ENCODE data around the gene FUS. TPM values are rescaled to one million over a fixed set of nuclear protein-coding genes. Genes with fewer than 3 reads are reported as not detected.
"Not testable (repeated sequence)": the region's sequence is repeated elsewhere in the genome, so short reads cannot be mapped to it uniquely, and the experiment has no call there.

FUS gene
- total RNA-seq, 4 donors from 2014 or later: 30.2 to 97.8 (median 55.1) TPM

GRCh38 chr16:31157136-31157535 lies 22.8 kb upstream of the FUS start:
- DNase-seq: no peak
- H3K27me3 ChIP-seq: peaks cover 0 to 17% (median 0%) of the 10 kb centered on the region in 4 donors
- H3K4me3 ChIP-seq: no peak overlapping the region
- no peak for TF ChIP-seq CTCF (IDR thresholded peaks at IDR 0.05)
- no peak for TF ChIP-seq POLR2A (IDR thresholded peaks at IDR 0.05)
- WGBS, 2 donors: 37 to 54% methylated on average over 8 of the region's 8 CpGs
- no peaks in the 10 kb centered on the region for H3K4me1 ChIP-seq
- H3K36me3 ChIP-seq: no peaks in the 10 kb centered on the region
- H3K27ac ChIP-seq: no peak overlapping the region
- no peaks in the 10 kb centered on the region for H3K9me3 ChIP-seq
- intact Hi-C loops (cut with DNase I): no loop called here

GRCh38 chr16:31167315-31167714 lies 12.6 kb upstream of the FUS start:
- WGBS, 2 donors: 79 to 82% methylated on average over 8 of the region's 8 CpGs
- no peak for TF ChIP-seq POLR2A (IDR thresholded peaks at IDR 0.05)
- no peak for TF ChIP-seq CTCF (IDR thresholded peaks at IDR 0.05)
- no peaks in the 10 kb centered on the region for H3K9me3 ChIP-seq
- no peak overlapping the region for H3K27ac ChIP-seq
- no peaks in the 10 kb centered on the region for H3K36me3 ChIP-seq
- H3K27me3 ChIP-seq: no peaks in the 10 kb centered on the region
- intact Hi-C loops (cut with DNase I): no loop called here
- no peak overlapping the region for H3K4me3 ChIP-seq
- no peaks in the 10 kb centered on the region for H3K4me1 ChIP-seq
- no peak for DNase-seq

DNA sequence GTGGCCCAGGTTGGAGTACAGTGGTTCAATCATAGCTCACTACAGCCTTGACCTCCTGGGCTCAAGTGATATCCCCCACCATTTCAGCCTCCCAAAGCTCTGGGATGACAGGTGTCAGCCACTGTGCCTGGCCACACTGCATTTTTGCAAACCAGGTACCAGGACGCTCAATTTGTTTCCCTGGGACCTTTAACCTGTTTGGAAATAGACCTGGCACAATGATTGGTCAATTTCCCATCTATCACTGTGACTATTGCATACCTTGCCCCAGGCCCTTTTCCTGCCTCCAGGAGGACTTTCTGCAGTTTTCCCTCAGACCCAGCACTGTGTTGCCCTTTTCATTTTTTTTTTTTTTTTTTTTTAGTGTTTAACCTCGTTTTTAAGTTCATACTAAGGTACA lies 11.1 kb upstream of the FUS start:
- intact Hi-C loops (cut with DNase I): no loop called here
- DNase-seq: no peak
- no peak overlapping the region for H3K27ac ChIP-seq
- WGBS, 2 donors: 45 to 53% methylated on average over 2 of the region's 2 CpGs
- H3K27me3 ChIP-seq: no peaks in the 10 kb centered on the region
- TF ChIP-seq POLR2A (IDR thresholded peaks at IDR 0.05): no peak
- TF ChIP-seq CTCF (IDR thresholded peaks at IDR 0.05): no peak
- H3K4me1 ChIP-seq: no peaks in the 10 kb centered on the region
- no peak overlapping the region for H3K4me3 ChIP-seq
- no peaks in the 10 kb centered on the region for H3K36me3 ChIP-seq
- H3K9me3 ChIP-seq: no peaks in the 10 kb centered on the region

DNA sequence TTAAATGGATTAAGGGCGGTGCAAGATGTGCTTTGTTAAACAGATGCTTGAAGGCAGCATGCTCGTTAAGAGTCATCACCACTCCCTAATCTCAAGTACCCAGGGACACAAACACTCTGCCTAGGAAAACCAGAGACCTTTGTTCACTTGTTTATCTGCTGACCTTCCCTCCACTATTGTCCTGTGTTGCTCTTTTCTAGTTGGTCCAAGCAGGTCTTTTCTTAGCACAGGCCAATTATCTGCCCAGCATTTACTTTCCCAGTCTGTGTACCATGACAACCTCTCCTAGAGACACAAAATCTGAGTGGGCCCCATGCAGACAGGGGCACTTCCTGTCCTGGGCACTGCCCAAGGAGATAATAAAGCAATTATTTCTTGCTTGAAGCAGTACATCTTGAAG lies 9.9 kb upstream of the FUS start:
- H3K9me3 ChIP-seq; H3K27me3 ChIP-seq; H3K4me3 ChIP-seq; H3K36me3 ChIP-seq; intact Hi-C loops (cut with DNase I); H3K27ac ChIP-seq; H3K4me1 ChIP-seq; DNase-seq: not testable (repeated sequence)
- no CpG with 5 or more reads among the region's 2 CpGs for WGBS, 2 donors

DNA sequence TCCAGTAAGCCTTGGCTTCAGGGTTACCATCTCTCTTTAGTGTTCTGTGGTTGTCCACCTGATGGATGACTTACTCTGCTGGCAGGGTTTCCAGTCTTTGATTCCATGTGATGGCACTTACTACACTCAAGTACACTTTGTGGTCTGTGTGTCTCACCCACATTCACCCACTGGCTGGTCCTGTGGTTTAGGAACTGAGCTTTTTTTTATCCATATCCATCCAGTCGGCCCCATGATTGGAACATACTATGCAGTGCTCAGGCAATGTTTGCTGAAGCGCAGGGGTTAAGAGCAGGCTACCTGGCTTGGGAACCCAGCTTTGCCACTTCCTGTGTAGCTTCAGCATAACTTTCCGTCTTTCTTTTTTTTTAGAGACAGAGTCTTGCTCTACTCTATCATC lies 2.8 kb upstream of the FUS start:
- 47 to 57% methylated on average over 3 of the region's 3 CpGs for WGBS, 2 donors
- TF ChIP-seq POLR2A (IDR thresholded peaks at IDR 0.05) (no peak), CTCF (IDR thresholded peaks at IDR 0.05) (no peak)
- Histone ChIP-seq H3K27ac (no peak overlapping the region), H3K36me3 (peaks cover 0 to under 1% (median 0%) of the 10 kb centered on the region in 3 donors), H3K9me3 (no peaks in the 10 kb centered on the region), H3K4me1 (peaks cover 16 to 26% (median 16%) of the 10 kb centered on the region in 3 donors), H3K27me3 (no peaks in the 10 kb centered on the region), H3K4me3 (no peak overlapping the region)
- intact Hi-C loops (cut with DNase I): no loop called here
- DNase-seq: no peak

- H3K27ac ChIP-seq: peak overlapping the region; percentile 95 to 99 (median 98)
- H3K4me1 ChIP-seq: peaks cover 25 to 48% (median 36%) of the 10 kb centered on the region in 3 donors
- intact Hi-C loops (cut with DNase I): no loop called here
- DNase-seq: no peak
- H3K36me3 ChIP-seq: peaks cover 10 to 22% (median 15%) of the 10 kb centered on the region in 3 donors
- TF ChIP-seq CTCF (IDR thresholded peaks at IDR 0.05) (no peak), POLR2A (IDR thresholded peaks at IDR 0.05) (peak in 1 of 4 donors; percentile 29)
- H3K9me3 ChIP-seq: no peaks in the 10 kb centered on the region
- 8 to 11% methylated on average over 7 to 11 of the region's 27 CpGs for WGBS, 2 donors
- no peaks in the 10 kb centered on the region for H3K27me3 ChIP-seq
- peak overlapping the region; percentile 84 to 98 (median 93) for H3K4me3 ChIP-seq
These were observed 656 bp upstream of the FUS start for GRCh38 chr16:31179219-31179746.
